ENCODE data around the gene OXSR1.
"Not testable (repeated sequence)": the region's sequence is repeated elsewhere in the genome, so short reads cannot be mapped to it uniquely, and the experiment has no call there.

Gene OXSR1

GRCh38 chr3:38160704-38161103 is 4.6 kb upstream of the OXSR1 start:
- not testable (repeated sequence) for DNase-seq (ENCODE audit: low read depth); H3K4me3 ChIP-seq (ENCODE audit: low read depth, low read length)

- no peak overlapping the region for H3K4me3 ChIP-seq (ENCODE audit: low read depth, low read length)
- no peak for DNase-seq (ENCODE audit: low read depth)
Observed at GRCh38 chr3:38163117-38163840, 2.1 kb upstream of the OXSR1 start.

- no peak for DNase-seq (ENCODE audit: low read depth)
Observed at GRCh38 chr3:38163841-38164642, 1.3 kb upstream of the OXSR1 start.

GRCh38 chr3:38164643-38164951 is 740 bp upstream of the OXSR1 start:
- DNase-seq (ENCODE audit: low read depth), result no peak
- peak overlapping the region; percentile 92 for H3K4me3 ChIP-seq (ENCODE audit: low read depth, low read length)

More at GRCh38 chr3:38163841-38164642, 1.3 kb upstream of the OXSR1 start:
- H3K4me3 ChIP-seq (ENCODE audit: low read depth, low read length), result peak overlapping the region; percentile 92

- DNase-seq (ENCODE audit: low read depth), result no peak
- peak overlapping the region; percentile 92 for H3K4me3 ChIP-seq (ENCODE audit: low read depth, low read length)
Observed at GRCh38 chr3:38165722-38166387, 518 bp downstream of the OXSR1 start.

GRCh38 chr3:38167591-38167990 is 2.3 kb downstream of the OXSR1 start:
- DNase-seq (ENCODE audit: low read depth), result no peak
- peak overlapping the region; percentile 92 for H3K4me3 ChIP-seq (ENCODE audit: low read depth, low read length)

- H3K4me3 ChIP-seq (ENCODE audit: low read depth, low read length), result peak overlapping the region; percentile 21
Observed at GRCh38 chr3:38168151-38169026, 3.1 kb downstream of the OXSR1 start.

GRCh38 chr3:38169027-38169317 is 3.6 kb downstream of the OXSR1 start:
- no peak for DNase-seq (ENCODE audit: low read depth)

More at GRCh38 chr3:38168151-38169026, 3.1 kb downstream of the OXSR1 start:
- peak; percentile 40 for DNase-seq (ENCODE audit: low read depth)

GRCh38 chr3:38170722-38171121 is 5.4 kb downstream of the OXSR1 start:
- H3K4me3 ChIP-seq (ENCODE audit: low read depth, low read length), result no peak overlapping the region
- DNase-seq (ENCODE audit: low read depth), result no peak

More at GRCh38 chr3:38169027-38169317, 3.6 kb downstream of the OXSR1 start:
- peak overlapping the region; percentile 21 for H3K4me3 ChIP-seq (ENCODE audit: low read depth, low read length)

- H3K4me3 ChIP-seq (ENCODE audit: low read depth, low read length), result no peak overlapping the region
- no peak for DNase-seq (ENCODE audit: low read depth)
Observed at GRCh38 chr3:38171622-38172021, 6.3 kb downstream of the OXSR1 start.

- H3K4me3 ChIP-seq (ENCODE audit: low read depth, low read length), result no peak overlapping the region
- no peak for DNase-seq (ENCODE audit: low read depth)
Observed at GRCh38 chr3:38173834-38174418, 8.6 kb downstream of the OXSR1 start.

- H3K4me3 ChIP-seq (ENCODE audit: low read depth, low read length), result no peak overlapping the region
- DNase-seq (ENCODE audit: low read depth), result no peak
Observed at GRCh38 chr3:38177181-38177580, 11.8 kb downstream of the OXSR1 start.

- no peak for DNase-seq (ENCODE audit: low read depth)
- H3K4me3 ChIP-seq (ENCODE audit: low read depth, low read length), result no peak overlapping the region
Observed at GRCh38 chr3:38186781-38187180, 21.4 kb downstream of the OXSR1 start.

GRCh38 chr3:38190481-38190881 is 25.1 kb downstream of the OXSR1 start:
- H3K4me3 ChIP-seq (ENCODE audit: low read depth, low read length), result no peak overlapping the region
- no peak for DNase-seq (ENCODE audit: low read depth)

- DNase-seq (ENCODE audit: low read depth); H3K4me3 ChIP-seq (ENCODE audit: low read depth, low read length): not testable (repeated sequence)
Observed at GRCh38 chr3:38202931-38203330, 37.6 kb downstream of the OXSR1 start.

GRCh38 chr3:38203690-38204089 is 38.4 kb downstream of the OXSR1 start:
- H3K4me3 ChIP-seq (ENCODE audit: low read depth, low read length), result no peak overlapping the region
- no peak for DNase-seq (ENCODE audit: low read depth)

GRCh38 chr3:38204599-38205471 is 39.5 kb downstream of the OXSR1 start:
- DNase-seq (ENCODE audit: low read depth), result no peak
- H3K4me3 ChIP-seq (ENCODE audit: low read depth, low read length), result no peak overlapping the region

GRCh38 chr3:38205472-38205805 is 40.1 kb downstream of the OXSR1 start:
- H3K4me3 ChIP-seq (ENCODE audit: low read depth, low read length), result no peak overlapping the region
- no peak for DNase-seq (ENCODE audit: low read depth)
